MM.1S (cell line): ENCODE results near the gene CHDH.

Source experiments
- DNase-seq: peaks from one replicate; pipeline ENCODE4 v3.0.0-alpha.2; 2015
- H2AFZ ChIP-seq: fragments of 300-600 bp; sonication (generic); 2 replicates; pipeline ENCODE4 v1.6.0; 2016; ENCODE audit warnings: antibody characterized with exemption, low read length
- H3F3A ChIP-seq: fragments of 300-600 bp; sonication (generic); 2 replicates; pipeline ENCODE4 v1.6.1; 2016; ENCODE audit warnings: mild to moderate bottlenecking, antibody characterized with exemption, low read length, moderate library complexity, mixed read lengths; ENCODE audit not compliant: insufficient read depth
- H3K27ac ChIP-seq: fragments of 300-600 bp; sonication (generic); 2 replicates; pipeline ENCODE4 v1.5.1; 2016; ENCODE audit warnings: mild to moderate bottlenecking, low read length
- H3K27me3 ChIP-seq: fragments of 300-600 bp; sonication (generic); replicated peaks from 2 replicates; pipeline ENCODE4 v1.6.0; 2016; ENCODE audit warnings: low read length; ENCODE audit not compliant: insufficient read depth
- H3K36me3 ChIP-seq: fragments of 300-600 bp; sonication (generic); replicated peaks from 2 replicates; pipeline ENCODE4 v1.6.1; 2016; ENCODE audit warnings: mild to moderate bottlenecking, low read length, mixed read lengths; ENCODE audit not compliant: insufficient read depth
- H3K4me1 ChIP-seq: fragments of 300-600 bp; sonication (generic); 2 replicates; pipeline ENCODE4 v1.6.1; 2016; ENCODE audit warnings: low read length, mixed read lengths
- H3K4me2 ChIP-seq: fragments of 300-600 bp; sonication (generic); 2 replicates; pipeline ENCODE4 v1.6.0; 2016; ENCODE audit warnings: low read depth, low read length
- H3K4me3 ChIP-seq: fragments of 300-600 bp; sonication (generic); 2 replicates; pipeline ENCODE4 v1.5.1; 2016; ENCODE audit warnings: low read length, mixed read lengths
- H3K79me2 ChIP-seq: fragments of 300-600 bp; sonication (generic); 2 replicates; pipeline ENCODE4 v1.6.1; 2016; ENCODE audit warnings: mixed run types, low read length, mixed read lengths
- H3K9ac ChIP-seq: fragments of 300-600 bp; sonication (generic); 2 replicates; pipeline ENCODE4 v1.6.1; 2016; ENCODE audit warnings: low read length, mixed read lengths
- H3K9me2 ChIP-seq: fragments of 300-600 bp; sonication (generic); replicated peaks from 2 replicates; pipeline ENCODE4 v1.6.1; 2016; ENCODE audit warnings: mild to moderate bottlenecking, low read length, mixed read lengths; ENCODE audit not compliant: insufficient read depth
- H3K9me3 ChIP-seq: fragments of 300-600 bp; sonication (generic); replicated peaks from 2 replicates; pipeline ENCODE4 v1.6.1; 2016; ENCODE audit warnings: mild to moderate bottlenecking, low read length, mixed read lengths; ENCODE audit not compliant: insufficient read depth
- H4K20me1 ChIP-seq: fragments of 300-600 bp; sonication (generic); 2 replicates; pipeline ENCODE4 v1.6.1; 2016; ENCODE audit warnings: mild to moderate bottlenecking, low read length, moderate library complexity, mixed read lengths; ENCODE audit not compliant: insufficient read depth
- EZH2 ChIP-seq: fragments of 300-600 bp; sonication (generic); optimal IDR thresholded peaks from 2 replicates; pipeline ENCODE3; 2017; ENCODE audit warnings: low read depth, mild to moderate bottlenecking, antibody characterized with exemption, low read length, mixed read lengths
- EZH2phosphoT487 ChIP-seq: fragments of 300-600 bp; sonication (generic); IDR thresholded peaks from 2 replicates; pipeline ENCODE4 v1.6.1; 2018; ENCODE audit warnings: antibody characterized with exemption, low read length
- TF ChIP-seq, protein P1 (sequence below): fragments of 300-600 bp; sonication (generic); IDR thresholded peaks from 2 replicates; pipeline ENCODE4 v1.5.1; 2016; ENCODE audit warnings: antibody characterized with exemption, low read length, mixed read lengths

CHDH gene

DNA sequence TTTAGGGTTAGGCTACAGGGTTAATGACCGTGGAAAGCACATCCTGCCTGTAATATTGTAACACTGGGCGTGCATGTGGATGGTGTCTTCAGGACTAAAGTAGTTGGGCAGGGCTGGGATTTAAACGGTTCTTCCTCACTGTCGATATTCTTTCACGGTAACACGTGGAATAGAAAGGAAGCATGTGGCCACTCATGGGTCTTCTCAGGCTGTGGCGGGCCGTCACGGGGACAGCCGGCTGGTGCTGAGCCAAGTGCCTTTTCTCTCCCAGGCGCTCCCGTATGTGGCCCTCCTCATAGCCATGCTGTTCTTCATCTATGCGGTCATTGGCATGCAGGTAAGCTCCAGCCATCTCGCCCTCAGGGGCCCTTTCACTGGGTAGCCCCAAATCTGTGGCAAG, 73.7 kb downstream of the CHDH start:
- no peak for DNase-seq
- no peaks in the 10 kb centered on the region for H3K9me2 ChIP-seq
- TF ChIP-seq EZH2phosphoT487 (no peak), EZH2 (no peak)
- TF ChIP-seq, protein P1, sequence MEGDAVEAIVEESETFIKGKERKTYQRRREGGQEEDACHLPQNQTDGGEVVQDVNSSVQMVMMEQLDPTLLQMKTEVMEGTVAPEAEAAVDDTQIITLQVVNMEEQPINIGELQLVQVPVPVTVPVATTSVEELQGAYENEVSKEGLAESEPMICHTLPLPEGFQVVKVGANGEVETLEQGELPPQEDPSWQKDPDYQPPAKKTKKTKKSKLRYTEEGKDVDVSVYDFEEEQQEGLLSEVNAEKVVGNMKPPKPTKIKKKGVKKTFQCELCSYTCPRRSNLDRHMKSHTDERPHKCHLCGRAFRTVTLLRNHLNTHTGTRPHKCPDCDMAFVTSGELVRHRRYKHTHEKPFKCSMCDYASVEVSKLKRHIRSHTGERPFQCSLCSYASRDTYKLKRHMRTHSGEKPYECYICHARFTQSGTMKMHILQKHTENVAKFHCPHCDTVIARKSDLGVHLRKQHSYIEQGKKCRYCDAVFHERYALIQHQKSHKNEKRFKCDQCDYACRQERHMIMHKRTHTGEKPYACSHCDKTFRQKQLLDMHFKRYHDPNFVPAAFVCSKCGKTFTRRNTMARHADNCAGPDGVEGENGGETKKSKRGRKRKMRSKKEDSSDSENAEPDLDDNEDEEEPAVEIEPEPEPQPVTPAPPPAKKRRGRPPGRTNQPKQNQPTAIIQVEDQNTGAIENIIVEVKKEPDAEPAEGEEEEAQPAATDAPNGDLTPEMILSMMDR, result no peak
- H3K27ac ChIP-seq, result no peak overlapping the region
- no peaks in the 10 kb centered on the region for H3K27me3 ChIP-seq
- H3K4me2 ChIP-seq, result no peak overlapping the region
- no peaks in the 10 kb centered on the region for H3K9me3 ChIP-seq
- H2AFZ ChIP-seq, result no peak overlapping the region
- H3K4me1 ChIP-seq, result 0 out of 2 replicates have a peak, but pooled peaks cover 7% of the 10 kb centered on the region
- H3K79me2 ChIP-seq, result no peaks in the 10 kb centered on the region
- H3K36me3 ChIP-seq, result no peaks in the 10 kb centered on the region
- no peaks in the 10 kb centered on the region for H3F3A ChIP-seq
- no peaks in the 10 kb centered on the region for H4K20me1 ChIP-seq
- no peak overlapping the region for H3K4me3 ChIP-seq
- no peak overlapping the region for H3K9ac ChIP-seq

DNA sequence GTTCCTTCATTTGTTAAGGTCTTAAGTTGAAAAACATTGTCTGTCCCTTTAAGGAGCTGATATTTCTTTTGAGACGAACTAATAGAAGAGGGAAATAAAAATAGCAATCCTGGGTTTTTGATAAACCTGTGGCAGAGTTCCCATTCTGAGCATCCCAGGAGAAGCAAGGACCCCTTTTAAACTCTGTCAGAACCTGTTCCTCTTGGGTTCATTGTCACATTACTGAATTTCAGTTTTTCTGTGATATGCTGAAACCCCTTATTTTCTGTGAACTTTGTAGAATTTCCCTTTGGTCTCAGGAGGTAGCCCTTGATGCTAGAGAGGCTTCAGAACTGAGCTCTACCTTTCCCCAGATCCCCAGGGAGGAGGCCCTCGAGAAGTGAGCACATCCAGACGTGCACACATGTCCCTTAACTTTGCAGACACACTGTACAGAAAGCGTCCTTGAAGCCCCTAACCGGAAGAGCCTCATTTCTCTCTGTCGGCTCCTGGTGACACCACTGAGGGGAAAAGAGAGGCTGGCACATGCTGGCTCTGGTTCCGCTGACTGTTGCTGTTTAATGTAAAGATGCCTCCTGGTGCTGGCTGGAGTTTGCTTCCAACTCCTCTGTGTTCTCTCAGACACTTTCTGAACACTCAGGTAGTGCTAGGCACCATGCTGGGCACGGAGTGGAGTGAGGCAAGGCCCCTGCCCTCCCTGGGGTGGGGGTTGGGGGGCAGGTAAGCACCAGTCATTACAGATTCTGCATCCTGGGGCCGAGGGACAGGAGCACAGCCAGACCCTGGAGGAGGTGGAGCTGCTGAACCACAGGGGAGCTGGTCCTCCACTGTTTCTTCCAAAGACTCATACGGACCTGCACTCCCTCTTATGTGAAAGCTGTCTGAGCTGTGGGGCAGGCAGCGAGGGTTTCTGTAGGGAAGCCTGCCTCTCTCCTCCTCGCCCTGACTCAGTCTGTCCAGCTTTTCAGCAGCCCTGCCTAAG, 77.5 kb downstream of the CHDH start:
- no peak overlapping the region for H3K27ac ChIP-seq
- no peak for DNase-seq

DNA sequence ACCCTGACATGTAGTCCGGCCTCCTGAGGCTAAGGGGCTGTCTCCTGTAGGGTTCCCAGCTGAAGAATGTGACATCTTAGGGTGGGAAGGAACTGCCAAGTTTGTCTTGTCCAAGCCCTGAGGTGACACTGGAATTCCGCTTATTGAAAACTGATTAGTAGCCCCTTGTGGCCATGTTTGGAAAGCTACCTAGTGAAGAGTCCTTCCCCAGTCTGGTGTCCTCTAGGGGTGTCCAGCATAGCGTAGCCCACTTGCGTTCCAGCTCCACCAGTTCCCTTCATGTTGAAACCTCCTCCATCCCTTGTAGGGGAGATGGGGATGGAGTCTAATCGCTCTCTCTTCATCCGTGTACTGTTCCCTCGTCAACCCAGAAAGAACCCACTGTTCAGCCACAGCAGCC, 79.5 kb downstream of the CHDH start:
- H3K9me3 ChIP-seq, result no peaks in the 10 kb centered on the region
- no peaks in the 10 kb centered on the region for H3K9me2 ChIP-seq
- H3K79me2 ChIP-seq, result no peaks in the 10 kb centered on the region
- TF ChIP-seq, protein P1, result no peak
- TF ChIP-seq EZH2, result no peak
- no peak for TF ChIP-seq EZH2phosphoT487
- no peaks in the 10 kb centered on the region for H3K4me1 ChIP-seq
- no peak overlapping the region for H2AFZ ChIP-seq
- no peaks in the 10 kb centered on the region for H3K36me3 ChIP-seq
- H3K9ac ChIP-seq, result no peak overlapping the region
- no peaks in the 10 kb centered on the region for H3F3A ChIP-seq
- no peak overlapping the region for H3K27ac ChIP-seq
- H3K4me3 ChIP-seq, result no peak overlapping the region
- H3K4me2 ChIP-seq, result no peak overlapping the region
- H4K20me1 ChIP-seq, result no peaks in the 10 kb centered on the region
- no peaks in the 10 kb centered on the region for H3K27me3 ChIP-seq
- DNase-seq, result no peak

More for the DNA sequence above, 77.5 kb downstream of the CHDH start:
- no peaks in the 10 kb centered on the region for H3K79me2 ChIP-seq
- TF ChIP-seq EZH2 (no peak), EZH2phosphoT487 (no peak)
- TF ChIP-seq, protein P1, result no peak
- no peak overlapping the region for H3K9ac ChIP-seq
- H2AFZ ChIP-seq, result no peak overlapping the region
- no peaks in the 10 kb centered on the region for H3K9me2 ChIP-seq
- H3K4me3 ChIP-seq, result no peak overlapping the region
- no peaks in the 10 kb centered on the region for H3K9me3 ChIP-seq
- no peaks in the 10 kb centered on the region for H3F3A ChIP-seq
- H4K20me1 ChIP-seq, result no peaks in the 10 kb centered on the region
- H3K36me3 ChIP-seq, result no peaks in the 10 kb centered on the region
- H3K4me1 ChIP-seq, result 0 out of 2 replicates have a peak, but pooled peaks cover 2% of the 10 kb centered on the region
- no peak overlapping the region for H3K4me2 ChIP-seq
- no peaks in the 10 kb centered on the region for H3K27me3 ChIP-seq
